GM21717 (cell line): Measurements from ENCODE around the gene ANKRD40CL.
"Not testable (repeated sequence)": the region's sequence is repeated elsewhere in the genome, so short reads cannot be mapped to it uniquely, and the experiment has no call there.

Source experiments
- ATAC-seq: cut with Tn5 transposase; IDR thresholded peaks from one replicate; pipeline ENCODE4 v1.9.1; 2021; ENCODE audit warnings: mild to moderate bottlenecking, moderate library complexity; ENCODE audit not compliant: unreplicated experiment

Gene ANKRD40CL

GRCh38 chr17:50767446-50767845 is at the start of gene ANKRD40CL:
TSS of gene ANKRD40CL (minus strand) at chr17:50767518. CDS start at chr17:50766913, 605 bp downstream.
- no peak for ATAC-seq

GRCh38 chr17:50816271-50816670 is 49.0 kb upstream of the ANKRD40CL start:
- ATAC-seq, result no peak

- no peak for ATAC-seq
Observed at GRCh38 chr17:50815400-50815799, 48.1 kb upstream of the ANKRD40CL start.

GRCh38 chr17:50813583-50813982 is 46.3 kb upstream of the ANKRD40CL start:
- no peak for ATAC-seq

GRCh38 chr17:50808888-50809287 is 41.6 kb upstream of the ANKRD40CL start:
- no peak for ATAC-seq

GRCh38 chr17:50808413-50808812 is 41.1 kb upstream of the ANKRD40CL start:
- ATAC-seq, result no peak

- ATAC-seq, result no peak
Observed at GRCh38 chr17:50807675-50808074, 40.4 kb upstream of the ANKRD40CL start.

- no peak for ATAC-seq
Observed at GRCh38 chr17:50807009-50807408, 39.7 kb upstream of the ANKRD40CL start.

GRCh38 chr17:50806141-50806643 is 38.9 kb upstream of the ANKRD40CL start:
- no peak for ATAC-seq

- ATAC-seq, result no peak
Observed at GRCh38 chr17:50805486-50805885, 38.2 kb upstream of the ANKRD40CL start.

- ATAC-seq, result not testable (repeated sequence)
Observed at GRCh38 chr17:50804749-50805475, 37.6 kb upstream of the ANKRD40CL start.

- no peak for ATAC-seq
Observed at GRCh38 chr17:50803676-50804075, 36.4 kb upstream of the ANKRD40CL start.

GRCh38 chr17:50802609-50803571 is 35.6 kb upstream of the ANKRD40CL start:
- no peak for ATAC-seq

- no peak for ATAC-seq
Observed at GRCh38 chr17:50800196-50800700, 32.9 kb upstream of the ANKRD40CL start.

- no peak for ATAC-seq
Observed at GRCh38 chr17:50799582-50799981, 32.3 kb upstream of the ANKRD40CL start.

- no peak for ATAC-seq
Observed at GRCh38 chr17:50798424-50799288, 31.3 kb upstream of the ANKRD40CL start.

- ATAC-seq, result no peak
Observed at GRCh38 chr17:50797135-50797810, 30.0 kb upstream of the ANKRD40CL start.

GRCh38 chr17:50794361-50794760 is 27.0 kb upstream of the ANKRD40CL start:
- no peak for ATAC-seq

- ATAC-seq, result no peak
Observed at GRCh38 chr17:50793007-50793406, 25.7 kb upstream of the ANKRD40CL start.

- ATAC-seq, result no peak
Observed at GRCh38 chr17:50792132-50792531, 24.8 kb upstream of the ANKRD40CL start.
